Upper lobe of right lung (tissue), 1 donor: Measurements from ENCODE around the gene PLD5. TPM values are rescaled to one million over a fixed set of nuclear protein-coding genes. Genes with fewer than 3 reads are reported as not detected.
"Not testable (repeated sequence)": the region's sequence is repeated elsewhere in the genome, so short reads cannot be mapped to it uniquely, and the experiment has no call there.

Experiments
- ATAC-seq: fragments of 200-7000 bp; cut with Tn5 transposase; one replicate; pipeline ENCODE4 v1.9.1; 2020; ENCODE audit warnings: mild to moderate bottlenecking, moderate library complexity
- DNase-seq: peaks from one replicate; pipeline ENCODE4 v3.0.0-alpha.2; 2020
- H3K27ac ChIP-seq: fragments of 200-600 bp; one replicate; pipeline ENCODE4 v1.8.0; 2022
- H3K27me3 ChIP-seq: fragments of 200-600 bp; one replicate; pipeline ENCODE4 v1.8.0; 2022; ENCODE audit warnings: mild to moderate bottlenecking
- H3K36me3 ChIP-seq: fragments of 200-600 bp; one replicate; pipeline ENCODE4 v1.8.0; 2022
- H3K4me1 ChIP-seq: fragments of 200-600 bp; one replicate; pipeline ENCODE4 v1.8.0; 2022
- H3K4me3 ChIP-seq: fragments of 200-600 bp; one replicate; pipeline ENCODE4 v1.8.0; 2022; ENCODE audit warnings: mild to moderate bottlenecking
- H3K9me3 ChIP-seq: fragments of 200-600 bp; one replicate; pipeline ENCODE4 v1.8.0; 2022
- CTCF ChIP-seq: fragments of 200-600 bp; IDR thresholded peaks from one replicate; pipeline ENCODE4 v1.8.0; 2022; ENCODE audit warnings: antibody characterized with exemption
- intact Hi-C: fragments of 100-400 bp; cut with DNase I; formaldehyde crosslinking; loops from one replicate; pipeline ENCODE4 v1.11.0; 2022
- total RNA-seq: library from RNA; stranded (reverse); fragmentation: NEBNext Ultra II Directional; extraction: Animal tissue kit (Norgen Biotek cat#: 25700); gene quantifications from one replicate; pipeline ENCODE4 v1.2.1, GENCODE V29; 2021
- donor health status: DM: no; HTN: yes; CAD: no; lungs with severe emphysema.

Gene PLD5
- total RNA-seq, 1 donor from 2014 or later, result 0.87 TPM

GRCh38 chr1:242402956-242403355 is 121.5 kb downstream of the PLD5 start:
- no peak for ATAC-seq
- H3K27me3 ChIP-seq, result no peaks in the 10 kb centered on the region
- DNase-seq, result no peak
- no peak overlapping the region for H3K4me3 ChIP-seq
- no peaks in the 10 kb centered on the region for H3K36me3 ChIP-seq
- no peaks in the 10 kb centered on the region for H3K4me1 ChIP-seq
- intact Hi-C loops, result no loop called here
- no peak overlapping the region for H3K27ac ChIP-seq
- TF ChIP-seq CTCF, result no peak
- H3K9me3 ChIP-seq, result no peaks in the 10 kb centered on the region

- Histone ChIP-seq H3K9me3 (no peaks in the 10 kb centered on the region), H3K36me3 (no peaks in the 10 kb centered on the region), H3K4me1 (no peaks in the 10 kb centered on the region), H3K27ac (no peak overlapping the region), H3K27me3 (no peaks in the 10 kb centered on the region), H3K4me3 (no peak overlapping the region)
- DNase-seq (no peak), ATAC-seq (no peak)
- intact Hi-C loops, result no loop called here
- no peak for TF ChIP-seq CTCF
Measured at GRCh38 chr1:242401937-242402336, 122.6 kb downstream of the PLD5 start.

GRCh38 chr1:242398351-242398750 is 126.1 kb downstream of the PLD5 start:
- Histone ChIP-seq H3K4me1 (no peaks in the 10 kb centered on the region), H3K4me3 (no peak overlapping the region), H3K27ac (no peak overlapping the region), H3K9me3 (no peaks in the 10 kb centered on the region), H3K27me3 (no peaks in the 10 kb centered on the region), H3K36me3 (no peaks in the 10 kb centered on the region)
- intact Hi-C loops, result no loop called here
- no peak for ATAC-seq
- no peak for TF ChIP-seq CTCF
- no peak for DNase-seq

GRCh38 chr1:242391896-242392295 is 132.6 kb downstream of the PLD5 start:
- Histone ChIP-seq H3K4me3 (no peak overlapping the region), H3K27me3 (no peaks in the 10 kb centered on the region), H3K36me3 (no peaks in the 10 kb centered on the region), H3K4me1 (no peaks in the 10 kb centered on the region), H3K27ac (no peak overlapping the region), H3K9me3 (no peaks in the 10 kb centered on the region)
- TF ChIP-seq CTCF, result no peak
- no peak for ATAC-seq
- DNase-seq, result no peak
- intact Hi-C loops, result no loop called here

GRCh38 chr1:242376121-242376520 is 148.4 kb downstream of the PLD5 start:
- H3K4me3 ChIP-seq, H3K36me3 ChIP-seq, H3K4me1 ChIP-seq, H3K27ac ChIP-seq, H3K27me3 ChIP-seq, H3K9me3 ChIP-seq, intact Hi-C loops, ATAC-seq, DNase-seq: not testable (repeated sequence)

- ATAC-seq, intact Hi-C loops, H3K36me3 ChIP-seq, H3K27ac ChIP-seq, DNase-seq, H3K27me3 ChIP-seq, H3K9me3 ChIP-seq, H3K4me1 ChIP-seq, H3K4me3 ChIP-seq: not testable (repeated sequence)
Measured at GRCh38 chr1:242350446-242350845, 174.1 kb downstream of the PLD5 start.

- H3K4me3 ChIP-seq, result no peak overlapping the region
- no peaks in the 10 kb centered on the region for H3K36me3 ChIP-seq
- H3K9me3 ChIP-seq, result no peaks in the 10 kb centered on the region
- TF ChIP-seq CTCF, result no peak
- H3K27ac ChIP-seq, result no peak overlapping the region
- no peaks in the 10 kb centered on the region for H3K4me1 ChIP-seq
- ATAC-seq (no peak), DNase-seq (no peak)
- intact Hi-C loops, result no loop called here
- no peaks in the 10 kb centered on the region for H3K27me3 ChIP-seq
Measured at GRCh38 chr1:242349636-242350035, 174.9 kb downstream of the PLD5 start.

- H3K4me1 ChIP-seq, H3K4me3 ChIP-seq, H3K27ac ChIP-seq, H3K27me3 ChIP-seq, DNase-seq, H3K9me3 ChIP-seq, intact Hi-C loops, H3K36me3 ChIP-seq, ATAC-seq: not testable (repeated sequence)
Measured at GRCh38 chr1:242330865-242331264, 193.6 kb downstream of the PLD5 start.

- H3K4me3 ChIP-seq, intact Hi-C loops, H3K9me3 ChIP-seq, H3K27me3 ChIP-seq, DNase-seq, H3K4me1 ChIP-seq, H3K36me3 ChIP-seq, H3K27ac ChIP-seq, ATAC-seq: not testable (repeated sequence)
Measured at GRCh38 chr1:242327381-242327780, 197.1 kb downstream of the PLD5 start.

- H3K27me3 ChIP-seq, DNase-seq, H3K36me3 ChIP-seq, H3K9me3 ChIP-seq, intact Hi-C loops, H3K4me3 ChIP-seq, H3K27ac ChIP-seq, ATAC-seq, H3K4me1 ChIP-seq: not testable (repeated sequence)
Measured at GRCh38 chr1:242321981-242322380, 202.5 kb downstream of the PLD5 start.
